Muscle of leg (tissue), 11 donors: ENCODE measurements around the gene IGFALS. TPM values are rescaled to one million over a fixed set of nuclear protein-coding genes. Genes with fewer than 3 reads are reported as not detected.

Experiments
- DNase-seq: peaks from one replicate; pipeline ENCODE4 v3.0.0; 2013
- H3K27ac ChIP-seq: one replicate; pipeline ENCODE4 v1.5.1; 2013; ENCODE audit warnings: mild to moderate bottlenecking, low read length, control low read depth
- H3K27me3 ChIP-seq: one replicate; pipeline ENCODE4 v1.6.1; 2013; ENCODE audit warnings: low read length; ENCODE audit not compliant: control insufficient read depth, insufficient read depth
- H3K36me3 ChIP-seq: one replicate; pipeline ENCODE4 v1.6.1; 2013; ENCODE audit warnings: low read length; ENCODE audit not compliant: control insufficient read depth, insufficient read depth
- H3K4me1 ChIP-seq: one replicate; pipeline ENCODE4 v1.6.1; 2013; ENCODE audit warnings: low read length; ENCODE audit not compliant: control insufficient read depth, insufficient read depth
- H3K4me3 ChIP-seq: one replicate; pipeline ENCODE4 v1.5.1; 2013; ENCODE audit warnings: low read length, control low read depth
- H3K9me3 ChIP-seq: replicated peaks from 2 replicates; pipeline ENCODE4 v1.6.1; 2013; ENCODE audit warnings: low read depth, low read length; ENCODE audit not compliant: control insufficient read depth
- WGBS: methylation state at CpG from one replicate; pipeline ENCODE4 v1.1.5; 2013; ENCODE audit warnings: missing lambda C conversion rate; ENCODE audit not compliant: insufficient coverage; 5-methylcytosine and 5-hydroxymethylcytosine counted together
- polyA plus RNA-seq, 8 donors: library from polyadenylated mRNA; unstranded; fragments of 120-200 nt; gene quantifications; one replicate each; pipeline versions ENCODE4 v1.2.1 to v1.2.3, GENCODE V29; 2013; ENCODE audit warnings: inconsistent platforms in 1 of 8, low replicate concordance in 1 of 8; ENCODE audit not compliant: insufficient read length in 8 of 8, insufficient read depth in 1 of 8
- total RNA-seq: library from RNA; stranded (reverse); fragments of 120-200 nt; gene quantifications from one replicate; pipeline ENCODE4 v1.2.4, GENCODE V29; 2013

Gene IGFALS
- total and polyA plus RNA-seq, 9 donors: 0.11 to 1.1 (median 0.28) TPM

GRCh38 chr16:1765826-1766225 is 27.7 kb downstream of the IGFALS start:
- no peak for DNase-seq
- H3K27me3 ChIP-seq: no peaks in the 10 kb centered on the region
- H3K9me3 ChIP-seq: no peaks in the 10 kb centered on the region
- H3K4me3 ChIP-seq: no peak overlapping the region
- peaks cover 85% of the 10 kb centered on the region for H3K36me3 ChIP-seq
- no peak overlapping the region for H3K27ac ChIP-seq
- H3K4me1 ChIP-seq: peaks cover 15% of the 10 kb centered on the region
- 89% methylated on average over 22 of the region's 22 CpGs for WGBS

- H3K4me1 ChIP-seq: peaks cover 6% of the 10 kb centered on the region
- no peaks in the 10 kb centered on the region for H3K9me3 ChIP-seq
- DNase-seq: no peak
- peaks cover 91% of the 10 kb centered on the region for H3K36me3 ChIP-seq
- 96% methylated on average over 18 of the region's 21 CpGs for WGBS
- H3K27me3 ChIP-seq: no peaks in the 10 kb centered on the region
- no peak overlapping the region for H3K27ac ChIP-seq
- no peak overlapping the region for H3K4me3 ChIP-seq
Observed at GRCh38 chr16:1764971-1765370, 28.5 kb downstream of the IGFALS start.

DNA sequence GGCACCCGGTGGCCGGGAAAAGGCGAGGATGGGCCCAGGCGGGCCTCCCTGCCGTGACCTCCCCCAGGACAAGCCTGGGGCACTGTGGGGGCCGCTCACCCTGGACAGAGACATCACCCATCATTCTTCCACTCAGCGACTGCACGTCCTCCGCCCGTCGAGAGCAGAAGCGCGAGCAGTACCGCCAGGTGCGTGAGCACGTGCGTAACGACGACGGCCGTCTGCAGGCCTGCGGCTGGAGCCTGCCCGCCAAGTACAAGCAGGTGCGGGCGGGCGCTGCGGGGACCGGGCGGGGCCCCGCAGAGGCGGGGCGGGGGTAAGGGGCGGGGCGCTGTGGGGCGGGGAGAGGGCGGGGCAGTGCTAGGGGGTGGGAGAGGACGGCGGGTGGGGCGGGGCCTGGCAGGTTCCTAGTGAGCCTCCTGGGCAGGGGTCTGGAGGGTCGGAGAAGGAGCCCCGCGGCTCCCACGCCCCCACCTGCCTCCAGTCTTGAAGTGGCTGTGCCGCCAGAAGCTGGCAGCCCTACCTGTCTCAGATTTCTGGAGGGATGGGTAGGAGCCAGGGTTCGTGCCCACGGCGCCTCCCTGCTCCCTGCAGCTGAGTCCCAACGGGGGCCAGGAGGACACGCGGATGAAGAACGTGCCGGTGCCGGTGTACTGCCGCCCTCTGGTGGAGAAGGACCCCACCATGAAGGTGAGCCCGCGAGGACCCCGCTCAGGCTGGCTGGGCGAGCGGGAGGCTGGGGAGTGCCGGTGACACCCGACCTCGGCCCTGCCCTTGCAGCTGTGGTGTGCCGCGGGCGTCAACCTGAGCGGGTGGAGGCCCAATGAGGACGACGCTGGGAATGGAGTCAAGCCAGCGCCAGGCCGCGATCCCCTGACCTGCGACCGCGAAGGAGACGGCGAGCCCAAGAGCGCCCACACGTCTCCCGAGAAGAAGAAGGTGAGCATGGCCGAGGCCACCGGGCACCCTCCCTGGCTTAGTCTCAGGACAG is 29.7 kb downstream of the IGFALS start:
- Histone ChIP-seq H3K4me1 (peaks cover 3% of the 10 kb centered on the region), H3K27me3 (no peaks in the 10 kb centered on the region), H3K9me3 (no peaks in the 10 kb centered on the region), H3K36me3 (peaks cover 88% of the 10 kb centered on the region), H3K4me3 (no peak overlapping the region), H3K27ac (no peak overlapping the region)
- DNase-seq: no peak
- 50% methylated on average over 61 of the region's 81 CpGs for WGBS

DNA sequence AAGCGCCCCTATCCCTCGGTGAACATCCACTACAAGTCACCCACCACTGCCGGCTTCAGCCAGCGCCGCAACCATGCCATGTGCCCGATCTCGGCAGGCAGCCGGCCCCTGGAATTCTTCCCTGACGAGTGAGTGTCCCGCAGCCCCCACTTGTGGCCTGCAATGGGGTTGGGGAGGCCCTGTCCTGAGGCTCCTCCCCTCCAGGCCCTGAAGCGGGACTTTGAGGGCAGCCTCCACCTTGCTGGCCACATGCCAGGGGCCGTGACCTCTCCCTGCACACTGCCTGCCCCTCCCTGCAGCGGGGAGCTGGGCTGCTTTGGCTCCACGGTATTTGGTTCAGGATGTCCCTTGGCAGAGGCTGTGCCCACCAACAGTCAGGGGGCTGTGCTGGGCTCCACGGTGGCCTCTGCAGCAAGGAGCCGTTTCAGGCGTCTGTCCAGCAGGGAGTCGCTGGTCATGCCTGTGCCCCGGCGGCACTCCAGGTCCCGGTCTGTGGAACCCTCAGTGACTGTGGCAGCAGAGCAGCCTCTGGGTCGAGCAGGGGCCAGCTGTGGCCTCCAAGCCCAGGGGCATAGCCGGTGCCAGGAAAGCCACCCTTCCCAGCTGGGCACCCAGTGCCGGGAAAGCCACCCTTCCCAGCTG is 30.5 kb downstream of the IGFALS start:
- no peak for DNase-seq
- H3K27me3 ChIP-seq: no peaks in the 10 kb centered on the region
- H3K36me3 ChIP-seq: peaks cover 88% of the 10 kb centered on the region
- H3K4me1 ChIP-seq: peaks cover 3% of the 10 kb centered on the region
- no peak overlapping the region for H3K27ac ChIP-seq
- 76% methylated on average over 23 of the region's 24 CpGs for WGBS
- no peak overlapping the region for H3K4me3 ChIP-seq
- no peaks in the 10 kb centered on the region for H3K9me3 ChIP-seq

GRCh38 chr16:1762196-1762878 is 31.2 kb downstream of the IGFALS start:
- no peaks in the 10 kb centered on the region for H3K9me3 ChIP-seq
- WGBS: 83% methylated on average over 22 of the region's 30 CpGs
- DNase-seq: no peak

DNA sequence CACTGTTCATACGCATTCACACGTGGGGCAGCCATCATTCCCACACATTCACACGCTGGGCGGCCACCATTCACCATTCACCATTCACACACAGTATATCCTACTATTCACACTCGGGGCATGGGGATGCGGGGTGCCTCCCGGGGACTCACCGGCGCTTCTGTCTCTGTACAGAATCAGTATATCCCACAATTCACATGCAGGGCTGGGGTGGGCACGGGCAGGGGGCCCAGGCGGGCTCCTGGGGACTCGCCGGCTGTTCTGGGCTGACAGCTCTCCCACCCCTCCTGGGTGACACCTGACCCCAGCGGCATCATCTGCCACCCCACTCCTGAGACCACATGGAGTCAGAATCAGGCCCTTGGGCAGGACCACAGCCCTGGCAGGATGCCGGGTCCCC is 31.8 kb downstream of the IGFALS start:
- DNase-seq: no peak
- Histone ChIP-seq H3K9me3 (no peaks in the 10 kb centered on the region), H3K27me3 (no peaks in the 10 kb centered on the region), H3K27ac (no peak overlapping the region), H3K4me1 (peaks cover 3% of the 10 kb centered on the region), H3K4me3 (no peak overlapping the region), H3K36me3 (peaks cover 83% of the 10 kb centered on the region)
- WGBS: 92% methylated on average over 14 of the region's 15 CpGs

More at GRCh38 chr16:1762196-1762878, 31.2 kb downstream of the IGFALS start:
- peaks cover 3% of the 10 kb centered on the region for H3K4me1 ChIP-seq
- H3K36me3 ChIP-seq: peaks cover 88% of the 10 kb centered on the region
- no peak overlapping the region for H3K4me3 ChIP-seq
- no peak overlapping the region for H3K27ac ChIP-seq
- no peaks in the 10 kb centered on the region for H3K27me3 ChIP-seq

GRCh38 chr16:1760911-1761310 is 32.6 kb downstream of the IGFALS start:
- 79% methylated on average over 14 of the region's 15 CpGs for WGBS
- no peaks in the 10 kb centered on the region for H3K27me3 ChIP-seq
- H3K27ac ChIP-seq: no peak overlapping the region
- H3K4me1 ChIP-seq: peaks cover 3% of the 10 kb centered on the region
- no peak overlapping the region for H3K4me3 ChIP-seq
- no peaks in the 10 kb centered on the region for H3K9me3 ChIP-seq
- peaks cover 77% of the 10 kb centered on the region for H3K36me3 ChIP-seq
- no peak for DNase-seq

- WGBS: 96% methylated on average over 16 of the region's 21 CpGs
- H3K4me1 ChIP-seq: peaks cover 3% of the 10 kb centered on the region
- no peaks in the 10 kb centered on the region for H3K9me3 ChIP-seq
- no peak for DNase-seq
- H3K36me3 ChIP-seq: peaks cover 70% of the 10 kb centered on the region
- no peak overlapping the region for H3K4me3 ChIP-seq
- no peak overlapping the region for H3K27ac ChIP-seq
- H3K27me3 ChIP-seq: no peaks in the 10 kb centered on the region
Observed at GRCh38 chr16:1759511-1759910, 34.0 kb downstream of the IGFALS start.

DNA sequence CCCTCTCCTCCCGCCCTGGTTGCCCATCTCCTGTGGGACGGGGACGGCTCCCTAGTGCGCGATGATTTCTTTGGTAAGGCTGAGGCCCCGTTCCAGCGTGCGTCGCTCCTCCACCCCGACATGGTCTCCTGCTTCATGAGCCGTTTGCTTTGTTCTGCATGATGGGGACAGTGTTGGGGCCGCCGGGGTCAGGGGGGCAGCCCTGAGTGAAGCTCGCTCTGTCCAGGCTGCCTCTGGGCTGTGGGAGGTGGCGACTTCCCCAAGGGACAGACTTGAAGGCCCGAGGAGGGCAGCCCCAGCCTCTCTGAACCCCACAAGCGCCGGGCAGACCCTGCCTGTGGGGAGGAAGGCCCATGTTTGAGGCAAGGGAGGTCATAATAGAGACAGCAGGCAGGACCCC is 34.6 kb downstream of the IGFALS start:
- peaks cover 70% of the 10 kb centered on the region for H3K36me3 ChIP-seq
- 90% methylated on average over 16 of the region's 18 CpGs for WGBS
- H3K9me3 ChIP-seq: no peaks in the 10 kb centered on the region
- H3K27me3 ChIP-seq: no peaks in the 10 kb centered on the region
- H3K4me3 ChIP-seq: no peak overlapping the region
- no peak for DNase-seq
- H3K4me1 ChIP-seq: no peaks in the 10 kb centered on the region
- no peak overlapping the region for H3K27ac ChIP-seq
